Ovary (tissue), 1 donor: Measurements from ENCODE around the gene LRCH4.

Experiments
- EP300 ChIP-seq: sonication (generic); formaldehyde crosslinking; IDR thresholded peaks from one replicate; pipeline ENCODE4 v1.6.1; 2017; ENCODE audit warnings: antibody characterized with exemption
- POLR2A ChIP-seq: fragments of 450-650 bp; IDR thresholded peaks from one replicate; pipeline ENCODE4 v1.6.1; 2017; ENCODE audit warnings: antibody characterized with exemption, mild to moderate bottlenecking, moderate library complexity

DNA sequence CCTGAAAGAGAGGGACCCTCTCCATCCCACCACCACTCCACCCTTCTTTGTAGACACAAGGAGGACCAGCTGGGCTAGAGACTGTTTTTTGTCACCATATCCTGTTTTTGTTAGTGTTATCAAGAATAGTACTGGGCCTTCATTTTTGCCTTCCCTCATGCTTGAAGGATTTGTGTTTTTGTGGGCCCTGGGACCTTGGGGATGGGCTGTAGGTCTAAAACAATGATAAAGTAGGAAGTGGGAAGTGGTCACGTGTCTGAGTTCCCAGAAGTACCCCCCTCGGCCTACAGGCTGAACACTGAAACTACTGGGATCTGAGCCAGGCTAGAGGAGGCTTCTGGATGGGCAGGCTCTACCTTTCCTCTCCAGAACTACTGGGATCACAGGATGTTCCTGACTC lies 38.1 kb downstream of the LRCH4 start:
- no peak for TF ChIP-seq EP300
- no peak for TF ChIP-seq POLR2A
